Nephron (organoid): Measurements from ENCODE around the gene NLGN4X.

Source experiments
- H3K27ac Mint-ChIP-seq, 3 experiments: 2 replicates each; pipeline ENCODE4 v1.8.0; 2020; ENCODE audit warnings: mixed read lengths in 3 of 3, mild to moderate bottlenecking in 2 of 3, moderate library complexity in 1 of 3
- H3K27me3 Mint-ChIP-seq: 2 replicates; pipeline ENCODE4 v1.8.0; 2021; ENCODE audit warnings: low read depth, mild to moderate bottlenecking, moderate library complexity, mixed read lengths
- H3K36me3 Mint-ChIP-seq: 2 replicates; pipeline ENCODE4 v1.8.0; 2020; ENCODE audit warnings: low read depth, mixed read lengths
- H3K4me1 Mint-ChIP-seq: 2 replicates; pipeline ENCODE4 v1.8.0; 2020; ENCODE audit warnings: mixed read lengths
- H3K4me3 Mint-ChIP-seq, 3 experiments: 2 replicates each; pipeline ENCODE4 v1.8.0; 2020; ENCODE audit warnings: mild to moderate bottlenecking in 3 of 3, mixed read lengths in 3 of 3, moderate library complexity in 2 of 3
- H3K9me3 Mint-ChIP-seq: 2 replicates; pipeline ENCODE4 v1.8.0; 2020; ENCODE audit warnings: mixed read lengths
- TF ChIP-seq, protein P1 (sequence below), 3 experiments: fragments of 200-600 bp; sonication (generic); IDR thresholded peaks; one replicate each; pipeline ENCODE4 v1.5.0; 2021; ENCODE audit warnings: antibody characterized with exemption in 3 of 3; ENCODE audit not compliant: unreplicated experiment in 3 of 3

Gene NLGN4X

DNA sequence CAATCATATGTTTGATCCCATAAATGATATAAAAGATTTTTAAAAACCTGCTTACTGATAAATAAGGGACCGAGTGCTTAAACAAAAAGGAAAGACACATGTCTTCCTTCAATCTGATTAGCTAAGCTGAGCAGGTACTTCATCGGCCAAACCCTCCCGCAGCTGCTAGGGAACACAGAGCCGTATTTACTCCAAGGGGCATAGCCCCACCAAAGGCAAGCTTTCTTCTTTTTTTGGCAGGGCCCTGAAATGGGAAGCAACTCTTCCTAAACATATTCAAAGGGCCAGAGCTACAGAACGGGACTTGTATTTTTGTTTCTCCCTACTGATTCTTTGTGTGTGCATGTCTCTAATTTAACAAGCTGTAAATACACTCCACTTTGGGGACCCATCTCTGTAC is 337.3 kb downstream of the NLGN4X start:
- H3K36me3 Mint-ChIP-seq, result peaks cover 14% of the 10 kb centered on the region
- H3K27ac Mint-ChIP-seq, result no peak overlapping the region
- H3K4me1 Mint-ChIP-seq, result peaks cover 23% of the 10 kb centered on the region
- no peaks in the 10 kb centered on the region for H3K9me3 Mint-ChIP-seq
- no peak overlapping the region for H3K4me3 Mint-ChIP-seq
- H3K27me3 Mint-ChIP-seq, result no peaks in the 10 kb centered on the region
- TF ChIP-seq, protein P1, sequence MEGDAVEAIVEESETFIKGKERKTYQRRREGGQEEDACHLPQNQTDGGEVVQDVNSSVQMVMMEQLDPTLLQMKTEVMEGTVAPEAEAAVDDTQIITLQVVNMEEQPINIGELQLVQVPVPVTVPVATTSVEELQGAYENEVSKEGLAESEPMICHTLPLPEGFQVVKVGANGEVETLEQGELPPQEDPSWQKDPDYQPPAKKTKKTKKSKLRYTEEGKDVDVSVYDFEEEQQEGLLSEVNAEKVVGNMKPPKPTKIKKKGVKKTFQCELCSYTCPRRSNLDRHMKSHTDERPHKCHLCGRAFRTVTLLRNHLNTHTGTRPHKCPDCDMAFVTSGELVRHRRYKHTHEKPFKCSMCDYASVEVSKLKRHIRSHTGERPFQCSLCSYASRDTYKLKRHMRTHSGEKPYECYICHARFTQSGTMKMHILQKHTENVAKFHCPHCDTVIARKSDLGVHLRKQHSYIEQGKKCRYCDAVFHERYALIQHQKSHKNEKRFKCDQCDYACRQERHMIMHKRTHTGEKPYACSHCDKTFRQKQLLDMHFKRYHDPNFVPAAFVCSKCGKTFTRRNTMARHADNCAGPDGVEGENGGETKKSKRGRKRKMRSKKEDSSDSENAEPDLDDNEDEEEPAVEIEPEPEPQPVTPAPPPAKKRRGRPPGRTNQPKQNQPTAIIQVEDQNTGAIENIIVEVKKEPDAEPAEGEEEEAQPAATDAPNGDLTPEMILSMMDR (IDR thresholded peaks at IDR 0.05; ENCODE audit: unreplicated experiment in 3 of 3), result no peak

DNA sequence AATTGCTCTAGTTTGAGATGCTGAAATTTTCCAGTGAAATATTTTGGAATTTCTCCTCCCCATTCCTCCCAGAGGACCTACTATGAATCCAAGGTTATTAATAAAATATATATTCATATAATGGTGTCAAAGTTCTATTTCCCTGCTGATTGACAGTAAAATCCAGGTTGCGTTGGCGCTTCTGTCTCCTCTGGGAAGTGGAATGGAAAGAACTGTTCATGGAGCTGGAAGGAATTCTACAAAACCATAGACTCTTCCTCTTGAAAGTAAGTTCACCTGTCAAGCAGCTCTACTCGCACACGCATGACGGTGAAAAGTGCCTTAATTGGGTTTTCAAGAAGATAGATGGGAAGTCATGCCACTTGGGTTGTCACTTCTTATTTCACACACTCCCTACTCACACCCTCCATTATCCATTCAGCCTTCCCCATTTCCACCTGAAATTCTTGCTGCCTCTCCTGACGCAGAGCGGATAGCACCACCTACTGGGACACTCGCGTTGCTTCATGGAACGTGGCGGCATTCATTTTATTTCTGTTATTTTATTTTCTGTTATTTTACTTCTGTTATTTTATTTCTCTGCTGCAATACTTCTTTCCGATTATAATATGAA is 351.6 kb downstream of the NLGN4X start:
- H3K36me3 Mint-ChIP-seq, result no peaks in the 10 kb centered on the region
- H3K9me3 Mint-ChIP-seq, result no peaks in the 10 kb centered on the region
- no peaks in the 10 kb centered on the region for H3K27me3 Mint-ChIP-seq
- no peak overlapping the region for H3K27ac Mint-ChIP-seq
- H3K4me1 Mint-ChIP-seq, result peaks cover 23% of the 10 kb centered on the region
- no peak overlapping the region for H3K4me3 Mint-ChIP-seq
- TF ChIP-seq, protein P1 (IDR thresholded peaks at IDR 0.05; ENCODE audit: unreplicated experiment in 3 of 3), result peak; percentile 80 to 88 (median 83)

DNA sequence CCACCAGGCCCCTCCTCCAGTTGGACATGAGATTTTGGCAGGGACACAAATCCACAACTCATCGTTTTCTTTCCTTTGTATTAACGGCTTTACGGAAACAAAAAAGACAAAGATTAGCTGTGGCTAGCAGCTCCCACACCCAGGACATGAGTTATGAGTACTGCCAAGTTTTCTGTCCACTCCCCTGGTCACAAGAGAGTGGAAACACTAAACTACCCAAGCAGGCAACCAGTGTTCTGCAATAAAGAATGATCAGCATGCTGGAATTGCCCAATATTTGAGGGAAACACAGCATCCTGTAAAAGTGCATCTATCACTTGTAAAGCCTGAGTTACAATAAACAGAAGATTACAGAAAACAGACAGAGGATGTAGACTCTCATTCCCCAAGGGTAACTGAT is 358.4 kb downstream of the NLGN4X start:
- TF ChIP-seq, protein P1 (IDR thresholded peaks at IDR 0.05; ENCODE audit: unreplicated experiment in 3 of 3), result no peak
- Mint-ChIP-seq H3K36me3 (no peaks in the 10 kb centered on the region), H3K4me3 (no peak overlapping the region)

DNA sequence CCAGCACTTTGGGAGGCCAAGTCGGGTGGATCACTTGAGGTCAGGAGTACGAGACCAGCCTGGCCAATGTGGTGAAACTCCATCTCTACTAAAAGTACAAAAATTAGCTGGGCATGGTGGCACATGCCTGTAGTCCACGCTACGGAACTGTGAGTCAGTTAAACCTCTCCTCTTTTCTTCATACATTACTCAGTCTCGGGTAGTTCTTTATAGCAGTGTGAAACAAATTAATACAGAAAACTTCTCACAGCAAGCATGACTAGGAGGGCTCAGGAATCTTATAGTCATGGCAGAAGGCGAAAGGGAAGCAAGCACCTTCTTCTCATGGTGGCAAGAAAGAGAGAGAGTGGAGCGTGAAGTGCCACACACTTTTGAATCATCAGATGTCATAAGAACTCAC is 358.9 kb downstream of the NLGN4X start:
- peaks cover 13% of the 10 kb centered on the region for H3K4me1 Mint-ChIP-seq
- H3K27me3 Mint-ChIP-seq, result peaks cover 9% of the 10 kb centered on the region
- peaks cover 3% of the 10 kb centered on the region for H3K9me3 Mint-ChIP-seq
- TF ChIP-seq, protein P1 (IDR thresholded peaks at IDR 0.05; ENCODE audit: unreplicated experiment in 3 of 3), result no peak
- H3K4me3 Mint-ChIP-seq, result no peak overlapping the region
- no peaks in the 10 kb centered on the region for H3K36me3 Mint-ChIP-seq
- no peak overlapping the region for H3K27ac Mint-ChIP-seq

More for the DNA sequence above, 358.4 kb downstream of the NLGN4X start:
- peaks cover 3% of the 10 kb centered on the region for H3K9me3 Mint-ChIP-seq
- H3K27ac Mint-ChIP-seq, result no peak overlapping the region
- H3K4me1 Mint-ChIP-seq, result peaks cover 13% of the 10 kb centered on the region
- H3K27me3 Mint-ChIP-seq, result peaks cover 9% of the 10 kb centered on the region

DNA sequence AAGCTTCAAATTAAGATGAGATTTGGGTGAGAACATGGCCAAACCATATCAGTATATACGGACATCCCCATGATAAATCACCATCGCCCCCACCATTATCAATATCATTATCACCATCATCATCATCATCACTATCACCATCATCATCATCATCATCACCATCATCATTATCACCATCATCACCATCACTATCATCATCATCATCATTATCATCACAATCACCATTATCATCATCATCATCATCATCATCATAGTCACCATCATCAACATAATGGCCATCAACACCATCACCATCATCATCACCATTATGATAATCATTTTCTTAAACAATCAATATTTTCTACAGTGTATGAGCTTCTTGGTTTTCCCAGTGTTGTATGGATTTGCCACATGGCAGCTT is 360.9 kb downstream of the NLGN4X start:
- Mint-ChIP-seq H3K4me3 (no peak overlapping the region), H3K27ac (no peak overlapping the region), H3K4me1 (peaks cover 9% of the 10 kb centered on the region), H3K36me3 (no peaks in the 10 kb centered on the region), H3K27me3 (peaks cover 13% of the 10 kb centered on the region), H3K9me3 (peaks cover 7% of the 10 kb centered on the region)
- TF ChIP-seq, protein P1 (IDR thresholded peaks at IDR 0.05; ENCODE audit: unreplicated experiment in 3 of 3), result no peak

DNA sequence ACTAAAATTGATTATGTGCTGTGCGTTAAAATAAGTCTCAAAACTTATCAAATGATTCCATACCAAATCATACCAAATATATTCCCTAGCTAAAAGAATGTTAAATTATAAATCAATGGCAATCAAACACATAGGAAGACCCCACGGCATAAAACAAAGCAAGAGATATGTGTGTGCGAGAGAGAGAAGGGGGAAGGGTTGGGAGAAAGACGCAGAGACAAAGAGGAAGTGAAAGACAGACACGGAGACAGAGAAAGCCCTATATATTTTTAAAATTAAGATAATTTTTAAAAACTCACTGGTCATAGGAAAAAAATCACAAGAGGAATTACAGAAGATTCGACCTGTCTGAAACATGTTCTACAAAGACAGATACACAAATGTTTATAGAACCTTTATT is 371.4 kb downstream of the NLGN4X start:
- H3K27ac Mint-ChIP-seq, result no peak overlapping the region
- peaks cover 21% of the 10 kb centered on the region for H3K4me1 Mint-ChIP-seq
- no peaks in the 10 kb centered on the region for H3K9me3 Mint-ChIP-seq
- no peak overlapping the region for H3K4me3 Mint-ChIP-seq
- no peaks in the 10 kb centered on the region for H3K27me3 Mint-ChIP-seq
- H3K36me3 Mint-ChIP-seq, result no peaks in the 10 kb centered on the region
- TF ChIP-seq, protein P1 (IDR thresholded peaks at IDR 0.05; ENCODE audit: unreplicated experiment in 3 of 3), result no peak
